Ovary (tissue), 3 donors: Measurements from ENCODE around the gene CCNG2.
A peak's percentile ranks its signal among the peaks of the same experiment; 100 is the strongest.

Source experiments
- CTCF ChIP-seq, 3 donors: fragments of 450-650 bp in 2 of 3; fragments of 200-600 bp in 1 of 3; IDR thresholded peaks; one replicate each; pipeline versions ENCODE4 v1.5.1 to v1.8.0; 2016 to 2022; ENCODE audit warnings: antibody characterized with exemption in 3 of 3, mild to moderate bottlenecking in 1 of 3
- EP300 ChIP-seq: sonication (generic); formaldehyde crosslinking; IDR thresholded peaks from one replicate; pipeline ENCODE4 v1.6.1; 2017; ENCODE audit warnings: antibody characterized with exemption
- donor health status: DM: no; HTN: no; CAD: no.

- no peak for TF ChIP-seq EP300
- peak; percentile 28 to 69 (median 57) for TF ChIP-seq CTCF (IDR thresholded peaks at IDR 0.05)
Measured at GRCh38 chr4:77203380-77204197, 46.6 kb downstream of the CCNG2 start.
